Kidney (tissue), 14 donors: ENCODE results near the gene GATA2. TPM values are rescaled to one million over a fixed set of nuclear protein-coding genes. Genes with fewer than 3 reads are reported as not detected.
A peak's percentile ranks its signal among the peaks of the same experiment; 100 is the strongest.

Source experiments
- DNase-seq, 5 donors: peaks; one replicate each; pipeline ENCODE4 v3.0.0-alpha.2; 2013 to 2020
- FAIRE-seq: peaks from 2 replicates; lab custom pipeline; 2012; peaks lifted over from hg19 to GRCh38; lab: Jason Lieb, UNC
- H3K27ac ChIP-seq, 2 donors: one replicate each; pipeline ENCODE4 v1.7.0; 2013; ENCODE audit warnings: low read depth in 2 of 2, low read length in 2 of 2, inconsistent platforms in 1 of 2
- H3K27me3 ChIP-seq: one replicate; pipeline ENCODE4 v1.7.1; 2013; ENCODE audit warnings: low read length, inconsistent platforms; ENCODE audit not compliant: control insufficient read depth, insufficient read depth
- H3K36me3 ChIP-seq, 3 donors: one replicate each; pipeline versions ENCODE4 v1.7.0 to v1.7.1; 2013; ENCODE audit warnings: low read length in 3 of 3, control low read depth in 1 of 3, inconsistent platforms in 1 of 3; ENCODE audit not compliant: insufficient read depth in 3 of 3, control insufficient read depth in 2 of 3
- H3K4me1 ChIP-seq, 3 donors: one replicate each; pipeline versions ENCODE4 v1.7.0 to v1.7.1; 2013; ENCODE audit warnings: low read length in 3 of 3, inconsistent platforms in 1 of 3, low read depth in 1 of 3; ENCODE audit not compliant: control insufficient read depth in 2 of 3, insufficient read depth in 2 of 3
- H3K4me3 ChIP-seq, 3 donors: one replicate each; pipeline versions ENCODE4 v1.7.0 to v1.8.1; 2013; ENCODE audit warnings: low read length in 3 of 3, control low read depth in 1 of 3, inconsistent platforms in 1 of 3
- H3K9ac ChIP-seq, 3 donors: one replicate each; pipeline versions ENCODE4 v1.7.0 to v1.7.1; 2013; ENCODE audit warnings: low read length in 3 of 3, control low read depth in 1 of 3, inconsistent platforms in 1 of 3
- H3K9me3 ChIP-seq, 3 donors: one replicate each; pipeline versions ENCODE4 v1.7.0 to v1.7.1; 2013; ENCODE audit warnings: low read length in 3 of 3, control low read depth in 1 of 3, inconsistent platforms in 1 of 3; ENCODE audit not compliant: control insufficient read depth in 2 of 3, insufficient read depth in 1 of 3
- intact Hi-C: fragments of 100-400 bp; cut with DNase I; formaldehyde crosslinking; loops from one replicate; pipeline ENCODE4 v1.11.1; 2022
- polyA plus RNA-seq: library from polyadenylated mRNA; stranded (reverse); fragments of 350-450 nt; fragmentation: Illumina TruSeq; extraction: RNeasy Lipid Tissue Mini Kit (QIAGEN cat#74804); gene quantifications from one replicate; pipeline ENCODE4 v1.2.3, GENCODE V29; 2014; ENCODE audit warnings: low read depth, low replicate concordance; ENCODE audit not compliant: insufficient read depth
- total RNA-seq: library from RNA; stranded (reverse); fragmentation: NEBNext Ultra II Directional; extraction: Animal tissue kit (Norgen Biotek cat#: 25700); gene quantifications from one replicate; pipeline ENCODE4 v1.2.1, GENCODE V29; 2021
- TF ChIP-seq, protein P1 (sequence below): IDR thresholded peaks from 3 replicates; pipeline ENCODE4 v1.5.1; 2012; ENCODE audit warnings: mild to moderate bottlenecking, moderate library complexity, borderline replicate concordance; ENCODE audit not compliant: insufficient read depth; ENCODE audit errors: extremely low read depth
- donor health status: control.
- donor health status: control.
- donor health status: control.
- donor health status: control.
- donor health status: control.
- donor health status: DM: yes; HTN: yes; CAD: no.
- donor health status: Normal renal cell carcinoma (clear cell type).

Gene GATA2
- total and polyA plus RNA-seq, 2 donors from 2014 or later = 22.9 to 31.4 TPM

DNA sequence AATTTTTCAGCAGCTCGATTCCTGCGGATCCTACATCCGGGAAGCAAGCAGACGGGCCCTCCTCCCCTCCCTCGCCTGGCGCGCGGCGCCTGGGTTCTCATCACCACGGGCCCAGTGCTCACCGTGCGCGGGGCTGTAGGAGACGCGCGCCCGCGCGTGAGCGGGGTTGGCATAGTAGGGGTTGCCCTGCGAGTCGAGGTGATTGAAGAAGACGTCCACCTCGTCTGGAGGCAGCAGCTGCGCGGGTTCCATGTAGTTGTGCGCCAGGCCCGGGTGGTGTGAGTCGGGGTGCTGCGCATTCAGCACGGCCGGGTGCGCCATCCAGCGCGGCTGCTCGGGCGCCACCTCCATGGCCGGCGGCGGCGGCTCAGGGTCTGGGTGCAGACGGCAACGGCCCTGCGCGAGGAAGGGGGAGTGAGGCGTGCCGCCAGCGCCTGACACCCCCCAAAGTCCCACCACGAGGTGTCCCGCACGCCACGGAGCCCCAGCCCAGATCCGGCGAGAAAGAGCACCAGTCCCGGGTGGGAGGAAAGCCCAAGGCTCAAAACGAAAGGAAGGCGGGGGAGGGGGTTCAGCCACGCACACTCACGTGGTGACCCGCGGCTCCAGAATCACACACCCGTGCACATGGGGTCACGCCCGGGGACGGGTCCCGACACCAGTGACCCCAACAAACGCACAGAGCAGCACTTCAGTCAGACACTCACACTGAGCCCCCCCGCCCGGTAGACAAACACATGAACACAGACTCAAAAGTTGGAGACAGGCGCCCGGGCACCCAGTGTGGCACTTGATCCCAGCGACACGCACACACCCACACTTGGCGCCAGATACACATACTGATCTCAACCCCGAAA lies 6.1 kb downstream of the GATA2 start:
- Histone ChIP-seq H3K27me3 (peaks cover 40% of the 10 kb centered on the region), H3K9me3 (no peaks in the 10 kb centered on the region), H3K4me3 (peak overlapping the region; percentile 54 to 78 (median 65)), H3K9ac (peak overlapping the region in 1 of 3 donors; percentile 55), H3K27ac (peak overlapping the region; percentile 60 to 85), H3K36me3 (peaks cover 0 to 3% (median 0%) of the 10 kb centered on the region in 3 donors), H3K4me1 (peaks cover 0 to 15% (median 4%) of the 10 kb centered on the region in 3 donors)
- TF ChIP-seq, protein P1, sequence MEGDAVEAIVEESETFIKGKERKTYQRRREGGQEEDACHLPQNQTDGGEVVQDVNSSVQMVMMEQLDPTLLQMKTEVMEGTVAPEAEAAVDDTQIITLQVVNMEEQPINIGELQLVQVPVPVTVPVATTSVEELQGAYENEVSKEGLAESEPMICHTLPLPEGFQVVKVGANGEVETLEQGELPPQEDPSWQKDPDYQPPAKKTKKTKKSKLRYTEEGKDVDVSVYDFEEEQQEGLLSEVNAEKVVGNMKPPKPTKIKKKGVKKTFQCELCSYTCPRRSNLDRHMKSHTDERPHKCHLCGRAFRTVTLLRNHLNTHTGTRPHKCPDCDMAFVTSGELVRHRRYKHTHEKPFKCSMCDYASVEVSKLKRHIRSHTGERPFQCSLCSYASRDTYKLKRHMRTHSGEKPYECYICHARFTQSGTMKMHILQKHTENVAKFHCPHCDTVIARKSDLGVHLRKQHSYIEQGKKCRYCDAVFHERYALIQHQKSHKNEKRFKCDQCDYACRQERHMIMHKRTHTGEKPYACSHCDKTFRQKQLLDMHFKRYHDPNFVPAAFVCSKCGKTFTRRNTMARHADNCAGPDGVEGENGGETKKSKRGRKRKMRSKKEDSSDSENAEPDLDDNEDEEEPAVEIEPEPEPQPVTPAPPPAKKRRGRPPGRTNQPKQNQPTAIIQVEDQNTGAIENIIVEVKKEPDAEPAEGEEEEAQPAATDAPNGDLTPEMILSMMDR = no peak
- DNase-seq = peak in 4 of 5 donors; percentile 39 to 82 (median 46)
- intact Hi-C loops = no loop called here
- FAIRE-seq = no peak

DNA sequence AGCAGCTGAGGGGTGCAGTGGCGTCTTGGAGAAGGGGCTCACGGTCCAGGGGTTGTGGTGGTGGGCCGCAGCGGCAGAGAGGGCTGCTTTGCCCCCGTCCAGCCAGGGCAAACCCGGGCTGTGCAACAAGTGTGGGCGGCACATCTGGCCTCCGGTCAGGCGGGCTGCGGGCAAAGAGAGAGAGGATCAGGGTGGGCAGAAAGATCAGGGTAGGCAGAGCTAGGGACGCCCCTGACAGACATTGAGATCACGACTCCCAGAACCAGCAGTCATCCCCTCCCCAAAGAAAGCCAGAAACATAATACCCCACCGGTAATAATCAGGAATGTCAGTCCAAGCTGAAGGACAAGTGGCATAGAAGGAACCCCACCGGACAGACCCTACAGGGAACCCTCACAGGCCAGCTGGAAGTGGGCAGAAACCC lies 6.8 kb downstream of the GATA2 start:
- Histone ChIP-seq H3K36me3 (peaks cover 0 to 3% (median 0%) of the 10 kb centered on the region in 3 donors), H3K9me3 (no peaks in the 10 kb centered on the region), H3K9ac (peak overlapping the region in 1 of 3 donors; percentile 51), H3K4me3 (peak overlapping the region; percentile 36 to 78 (median 65)), H3K27me3 (peaks cover 34% of the 10 kb centered on the region), H3K27ac (peak overlapping the region; percentile 51 to 65), H3K4me1 (peaks cover 0 to 16% (median 4%) of the 10 kb centered on the region in 3 donors)
- FAIRE-seq = no peak
- intact Hi-C loops = no loop called here
- no peak for DNase-seq
- TF ChIP-seq, protein P1 = no peak

DNA sequence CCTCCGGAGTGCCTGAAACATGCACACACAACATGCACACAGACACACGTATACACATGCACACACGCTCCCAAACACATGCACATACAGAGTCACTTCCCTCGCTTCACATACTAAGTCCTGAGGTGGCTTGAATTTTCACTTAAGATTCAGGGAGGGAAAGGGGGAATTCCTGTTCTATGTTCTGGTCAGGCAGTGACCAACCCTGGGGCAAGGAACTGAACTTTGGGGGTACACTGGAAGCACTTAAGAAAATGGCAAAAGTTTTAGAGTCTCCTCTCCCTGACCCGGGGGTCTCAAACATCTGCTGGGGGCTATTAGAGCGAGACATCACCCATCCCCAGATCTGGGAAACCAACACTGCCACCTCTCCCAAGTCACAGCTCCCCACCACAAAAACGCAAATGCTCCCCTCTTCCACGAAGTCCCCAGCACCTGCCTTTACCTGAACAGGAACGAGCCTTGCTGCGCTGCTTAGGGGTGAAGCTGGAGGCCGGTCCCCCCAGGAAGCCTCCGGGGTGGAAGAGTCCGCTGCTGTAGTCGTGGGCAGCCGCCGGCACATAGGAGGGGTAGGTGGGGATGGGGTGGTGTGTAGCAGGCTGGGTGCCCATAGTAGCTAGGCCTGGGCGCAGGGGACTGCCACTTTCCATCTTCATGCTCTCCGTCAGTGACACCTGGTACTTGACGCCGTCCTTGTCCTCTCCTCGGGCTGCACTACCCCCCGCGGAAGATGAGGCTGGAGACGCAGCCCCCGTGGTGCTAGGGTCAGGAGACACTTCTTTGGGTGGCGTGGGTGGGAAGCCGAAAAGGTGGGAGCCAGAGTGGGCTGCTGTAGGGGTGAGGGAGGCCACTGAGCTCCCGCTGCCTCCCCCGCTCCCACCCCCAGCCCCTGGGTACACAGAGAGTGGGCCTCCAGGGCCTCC lies 7.5 kb downstream of the GATA2 start:
- peak in 1 of 5 donors; percentile 74 for DNase-seq
- peak overlapping the region; percentile 8 to 67 (median 10) for H3K9ac ChIP-seq
- H3K9me3 ChIP-seq = no peaks in the 10 kb centered on the region
- intact Hi-C loops = no loop called here
- FAIRE-seq = no peak
- H3K27ac ChIP-seq = peak overlapping the region; percentile 51 to 65
- H3K27me3 ChIP-seq = peaks cover 32% of the 10 kb centered on the region
- H3K4me1 ChIP-seq = peaks cover 0 to 17% (median 4%) of the 10 kb centered on the region in 3 donors
- TF ChIP-seq, protein P1 = no peak
- H3K36me3 ChIP-seq = peaks cover 0 to 3% (median 0%) of the 10 kb centered on the region in 3 donors
- peak overlapping the region; percentile 9 to 78 (median 35) for H3K4me3 ChIP-seq
